ENCODE data around the gene SPI1. TPM values are rescaled to one million over a fixed set of nuclear protein-coding genes. Genes with fewer than 3 reads are reported as not detected.

The SPI1 gene
- total RNA-seq, 2 experiments from 2014 or later = 4.9 to 5.9 TPM

- no peaks in the 10 kb centered on the region for H3K36me3 Mint-ChIP-seq (ENCODE audit: low read depth)
- H3K4me3 Mint-ChIP-seq = no peak overlapping the region
- CTCF ChIA-PET = no interaction called here
- no peaks in the 10 kb centered on the region for H3K27me3 ChIP-seq (ENCODE audit: control insufficient read depth in 1 of 2, insufficient read depth in 2 of 2, low read length in 2 of 2)
- H3K4me1 Mint-ChIP-seq (ENCODE audit: low read depth) = no peaks in the 10 kb centered on the region
- no peak overlapping the region for H3K4me3 ChIP-seq (ENCODE audit: low read length)
- POLR2A ChIA-PET = no interaction called here
- intact Hi-C loops (cut with DNase I, micrococcal nuclease) = no loop called here
- no peak overlapping the region for H3K27ac ChIP-seq (ENCODE audit: low read depth in 1 of 2, low read length in 2 of 2)
- H3K27ac Mint-ChIP-seq = no peak overlapping the region
- no peaks in the 10 kb centered on the region for H3K4me1 ChIP-seq (ENCODE audit: insufficient read depth, low read length)
- no peak for ATAC-seq (ENCODE audit: poor library complexity)
- no peak for DNase-seq
- TF ChIP-seq, protein P1, sequence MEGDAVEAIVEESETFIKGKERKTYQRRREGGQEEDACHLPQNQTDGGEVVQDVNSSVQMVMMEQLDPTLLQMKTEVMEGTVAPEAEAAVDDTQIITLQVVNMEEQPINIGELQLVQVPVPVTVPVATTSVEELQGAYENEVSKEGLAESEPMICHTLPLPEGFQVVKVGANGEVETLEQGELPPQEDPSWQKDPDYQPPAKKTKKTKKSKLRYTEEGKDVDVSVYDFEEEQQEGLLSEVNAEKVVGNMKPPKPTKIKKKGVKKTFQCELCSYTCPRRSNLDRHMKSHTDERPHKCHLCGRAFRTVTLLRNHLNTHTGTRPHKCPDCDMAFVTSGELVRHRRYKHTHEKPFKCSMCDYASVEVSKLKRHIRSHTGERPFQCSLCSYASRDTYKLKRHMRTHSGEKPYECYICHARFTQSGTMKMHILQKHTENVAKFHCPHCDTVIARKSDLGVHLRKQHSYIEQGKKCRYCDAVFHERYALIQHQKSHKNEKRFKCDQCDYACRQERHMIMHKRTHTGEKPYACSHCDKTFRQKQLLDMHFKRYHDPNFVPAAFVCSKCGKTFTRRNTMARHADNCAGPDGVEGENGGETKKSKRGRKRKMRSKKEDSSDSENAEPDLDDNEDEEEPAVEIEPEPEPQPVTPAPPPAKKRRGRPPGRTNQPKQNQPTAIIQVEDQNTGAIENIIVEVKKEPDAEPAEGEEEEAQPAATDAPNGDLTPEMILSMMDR (IDR thresholded peaks at IDR 0.05) = no peak
- H3K9me3 ChIP-seq (ENCODE audit: control insufficient read depth in 1 of 2, insufficient read depth in 1 of 2, low read length in 2 of 2) = no peaks in the 10 kb centered on the region
- H3K9me3 Mint-ChIP-seq = no peaks in the 10 kb centered on the region
- H3K36me3 ChIP-seq (ENCODE audit: insufficient read depth, low read length) = no peaks in the 10 kb centered on the region
- H3K27me3 Mint-ChIP-seq = no peaks in the 10 kb centered on the region
Observed at GRCh38 chr11:47342036-47342803, 36.1 kb downstream of the SPI1 start.

DNA sequence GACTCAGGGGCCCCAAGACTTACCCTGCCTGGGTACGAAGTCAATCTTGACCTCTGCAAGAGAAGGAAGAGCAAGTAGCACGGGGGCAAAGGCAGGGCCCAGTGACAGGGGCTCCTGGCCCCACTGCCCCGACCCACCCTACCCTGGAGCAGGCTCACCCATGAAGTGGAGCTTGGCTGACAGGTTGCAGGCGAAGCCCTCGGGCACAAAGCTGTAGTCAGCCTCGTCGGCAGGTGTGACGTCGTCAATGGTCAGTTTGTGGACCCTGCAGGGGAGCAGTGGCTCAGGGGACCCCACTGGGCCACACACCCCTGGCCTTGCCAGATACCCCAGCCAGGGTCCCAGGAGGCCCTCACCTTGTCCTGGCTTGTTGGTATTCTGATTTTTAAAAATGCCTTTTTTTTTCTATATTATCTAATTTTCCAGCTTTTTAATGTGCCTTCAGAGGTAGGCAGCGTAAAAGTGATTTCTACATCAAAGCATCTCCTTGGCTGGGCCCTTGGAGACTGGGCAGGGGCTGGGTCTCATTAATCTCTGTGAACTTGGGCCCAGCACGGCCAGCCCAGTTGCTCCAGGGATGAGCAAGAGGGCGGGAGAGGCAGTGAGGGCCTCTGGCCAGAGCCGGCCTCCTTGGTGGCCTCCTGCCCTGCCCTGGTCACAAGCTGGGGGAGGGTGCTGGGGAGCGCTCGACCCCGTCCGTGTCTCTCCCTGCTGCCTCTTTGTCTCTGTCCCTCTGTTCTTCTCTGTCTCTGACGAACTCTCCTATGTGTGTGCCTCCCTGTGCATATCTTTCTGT is 37.2 kb downstream of the SPI1 start:
- Mint-ChIP-seq H3K27ac (no peak overlapping the region), H3K36me3 (ENCODE audit: low read depth) (no peaks in the 10 kb centered on the region), H3K4me3 (no peak overlapping the region), H3K4me1 (ENCODE audit: low read depth) (no peaks in the 10 kb centered on the region), H3K27me3 (no peaks in the 10 kb centered on the region), H3K9me3 (no peaks in the 10 kb centered on the region)
- intact Hi-C loops (cut with DNase I, micrococcal nuclease) = no loop called here
- no peaks in the 10 kb centered on the region for H3K9me3 ChIP-seq (ENCODE audit: control insufficient read depth in 1 of 2, insufficient read depth in 1 of 2, low read length in 2 of 2)
- TF ChIP-seq, protein P1 (IDR thresholded peaks at IDR 0.05) = no peak
- ATAC-seq (ENCODE audit: poor library complexity) = no peak
- H3K4me3 ChIP-seq (ENCODE audit: low read length) = no peak overlapping the region
- no peaks in the 10 kb centered on the region for H3K36me3 ChIP-seq (ENCODE audit: insufficient read depth, low read length)
- POLR2A ChIA-PET = no interaction called here
- no peak for DNase-seq
- H3K27me3 ChIP-seq (ENCODE audit: control insufficient read depth in 1 of 2, insufficient read depth in 2 of 2, low read length in 2 of 2) = no peaks in the 10 kb centered on the region
- H3K27ac ChIP-seq (ENCODE audit: low read depth in 1 of 2, low read length in 2 of 2) = no peak overlapping the region
- no peaks in the 10 kb centered on the region for H3K4me1 ChIP-seq (ENCODE audit: insufficient read depth, low read length)
- CTCF ChIA-PET = no interaction called here

GRCh38 chr11:47340010-47340409 is 38.3 kb downstream of the SPI1 start:
- intact Hi-C loops (cut with DNase I, micrococcal nuclease) = no loop called here
- Mint-ChIP-seq H3K4me1 (ENCODE audit: low read depth) (no peaks in the 10 kb centered on the region), H3K27me3 (no peaks in the 10 kb centered on the region), H3K36me3 (ENCODE audit: low read depth) (no peaks in the 10 kb centered on the region), H3K4me3 (no peak overlapping the region), H3K27ac (no peak overlapping the region), H3K9me3 (no peaks in the 10 kb centered on the region)
- Histone ChIP-seq H3K4me3 (ENCODE audit: low read length) (no peak overlapping the region), H3K36me3 (ENCODE audit: insufficient read depth, low read length) (no peaks in the 10 kb centered on the region), H3K27me3 (ENCODE audit: control insufficient read depth in 1 of 2, insufficient read depth in 2 of 2, low read length in 2 of 2) (no peaks in the 10 kb centered on the region), H3K27ac (ENCODE audit: low read depth in 1 of 2, low read length in 2 of 2) (no peak overlapping the region), H3K4me1 (ENCODE audit: insufficient read depth, low read length) (no peaks in the 10 kb centered on the region), H3K9me3 (ENCODE audit: control insufficient read depth in 1 of 2, insufficient read depth in 1 of 2, low read length in 2 of 2) (no peaks in the 10 kb centered on the region)
- DNase-seq (no peak), ATAC-seq (ENCODE audit: poor library complexity) (no peak)
- ChIA-PET CTCF (no interaction called here), POLR2A (no interaction called here)
- TF ChIP-seq, protein P1 (IDR thresholded peaks at IDR 0.05) = no peak

All from CD4-positive, alpha-beta T cell (primary cell).